Natural killer cell (primary cell): ENCODE results near the gene TMEM135. TPM values are rescaled to one million over a fixed set of nuclear protein-coding genes. Genes with fewer than 3 reads are reported as not detected.

ENCODE experiments used
- ATAC-seq, 3 donors: fragments of 150-1000 bp in 2 of 3; fragments of 200-7000 bp in 1 of 3; cut with Tn5 transposase; 1 replicate in 1 of 3; 2 replicates in 2 of 3; pipeline ENCODE4 v1.10.0; 2021; ENCODE audit warnings: mild to moderate bottlenecking in 2 of 3, moderate library complexity in 2 of 3
- DNase-seq, 2 donors: peaks; one replicate each; pipeline versions ENCODE4 v3.0.0 to v3.0.0-alpha.2; 2013 to 2021; ENCODE audit warnings: mixed read lengths in 1 of 2
- H3K27ac ChIP-seq: one replicate; pipeline ENCODE4 v1.5.1; 2013; ENCODE audit warnings: mild to moderate bottlenecking, low read length
- H3K27me3 ChIP-seq: one replicate; pipeline ENCODE4 v1.6.1; 2013; ENCODE audit warnings: low read length; ENCODE audit not compliant: control insufficient read depth, insufficient read depth
- H3K36me3 ChIP-seq: one replicate; pipeline ENCODE4 v1.6.1; 2013; ENCODE audit warnings: low read length; ENCODE audit not compliant: control insufficient read depth, insufficient read depth
- H3K4me1 ChIP-seq: one replicate; pipeline ENCODE4 v1.6.1; 2013; ENCODE audit warnings: low read length; ENCODE audit not compliant: control insufficient read depth, insufficient read depth
- H3K4me3 ChIP-seq: one replicate; pipeline ENCODE4 v1.5.1; 2013; ENCODE audit warnings: low read length
- H3K9me3 ChIP-seq: one replicate; pipeline ENCODE4 v1.6.1; 2013; ENCODE audit warnings: low read length; ENCODE audit not compliant: control insufficient read depth, insufficient read depth
- H3K27ac Mint-ChIP-seq, 2 donors: one replicate each; pipeline ENCODE4 v1.8.0; 2022; ENCODE audit warnings: mild to moderate bottlenecking in 2 of 2, mixed read lengths in 2 of 2, moderate library complexity in 1 of 2
- H3K27me3 Mint-ChIP-seq, 2 donors: one replicate each; pipeline ENCODE4 v1.8.0; 2022; ENCODE audit warnings: low read depth in 2 of 2, mixed read lengths in 2 of 2
- H3K36me3 Mint-ChIP-seq: one replicate; pipeline ENCODE4 v1.8.0; 2022; ENCODE audit warnings: mixed read lengths
- H3K4me1 Mint-ChIP-seq, 2 donors: one replicate each; pipeline ENCODE4 v1.8.0; 2022; ENCODE audit warnings: mixed read lengths in 2 of 2
- H3K4me3 Mint-ChIP-seq: one replicate; pipeline ENCODE4 v1.8.0; 2022; ENCODE audit warnings: mild to moderate bottlenecking, moderate library complexity, mixed read lengths
- H3K9me3 Mint-ChIP-seq, 2 donors: one replicate each; pipeline ENCODE4 v1.8.0; 2022; ENCODE audit warnings: mixed read lengths in 2 of 2
- WGBS: methylation state at CpG from one replicate; pipeline ENCODE4 v1.1.7; 2013; ENCODE audit warnings: missing lambda C conversion rate; ENCODE audit not compliant: insufficient coverage; 5-methylcytosine and 5-hydroxymethylcytosine counted together
- intact Hi-C: fragments of 100-400 bp; cut with micrococcal nuclease; formaldehyde crosslinking; loops from one replicate; pipeline ENCODE4 v1.14.2; 2022
- total RNA-seq, 4 donors: library from RNA; stranded (reverse); fragments of 120-200 nt in 1 of 4; gene quantifications; one replicate each; pipeline versions ENCODE4 v1.2.3 to v1.2.4, GENCODE V29; 2013 to 2022
- TF ChIP-seq, protein P1 (sequence below): fragments of 200-600 bp; IDR thresholded peaks from one replicate; pipeline ENCODE4 v1.8.0; 2022; ENCODE audit warnings: antibody characterized with exemption

Gene TMEM135
- total RNA-seq, 3 donors from 2014 or later (not counting 1 experiment from before 2014, with no cell fraction given) = 18.8 to 42.0 (median 36.1) TPM

DNA sequence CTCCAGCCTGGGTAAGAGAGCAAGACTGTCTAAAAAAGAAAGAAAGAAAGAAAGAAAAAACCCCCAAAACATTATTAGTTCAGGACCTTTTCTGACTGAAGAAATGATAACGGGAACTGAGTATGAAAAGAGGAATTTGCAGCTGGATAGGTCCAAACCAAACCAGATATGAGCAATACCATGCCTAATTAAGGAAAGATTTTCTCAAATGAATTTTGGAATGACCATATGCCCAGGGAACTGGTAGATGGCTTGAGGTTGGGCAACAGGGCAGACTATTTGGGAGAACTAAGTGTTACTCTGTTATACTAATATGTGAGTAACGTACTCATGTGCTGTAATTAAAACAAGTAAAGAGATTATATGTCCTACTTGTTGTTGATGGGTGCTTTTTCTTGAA lies 186.1 kb downstream of the TMEM135 start:
- H3K27ac Mint-ChIP-seq = no peak overlapping the region
- no peak overlapping the region for H3K4me3 ChIP-seq
- no peaks in the 10 kb centered on the region for H3K4me1 ChIP-seq
- no peak overlapping the region for H3K27ac ChIP-seq
- peaks cover 7 to 16% of the 10 kb centered on the region in 2 donors for H3K4me1 Mint-ChIP-seq
- no peaks in the 10 kb centered on the region for H3K9me3 ChIP-seq
- no peak for DNase-seq
- H3K27me3 Mint-ChIP-seq = no peaks in the 10 kb centered on the region
- H3K4me3 Mint-ChIP-seq = no peak overlapping the region
- no peaks in the 10 kb centered on the region for H3K36me3 Mint-ChIP-seq
- no peak for ATAC-seq
- no peaks in the 10 kb centered on the region for H3K36me3 ChIP-seq
- TF ChIP-seq, protein P1, sequence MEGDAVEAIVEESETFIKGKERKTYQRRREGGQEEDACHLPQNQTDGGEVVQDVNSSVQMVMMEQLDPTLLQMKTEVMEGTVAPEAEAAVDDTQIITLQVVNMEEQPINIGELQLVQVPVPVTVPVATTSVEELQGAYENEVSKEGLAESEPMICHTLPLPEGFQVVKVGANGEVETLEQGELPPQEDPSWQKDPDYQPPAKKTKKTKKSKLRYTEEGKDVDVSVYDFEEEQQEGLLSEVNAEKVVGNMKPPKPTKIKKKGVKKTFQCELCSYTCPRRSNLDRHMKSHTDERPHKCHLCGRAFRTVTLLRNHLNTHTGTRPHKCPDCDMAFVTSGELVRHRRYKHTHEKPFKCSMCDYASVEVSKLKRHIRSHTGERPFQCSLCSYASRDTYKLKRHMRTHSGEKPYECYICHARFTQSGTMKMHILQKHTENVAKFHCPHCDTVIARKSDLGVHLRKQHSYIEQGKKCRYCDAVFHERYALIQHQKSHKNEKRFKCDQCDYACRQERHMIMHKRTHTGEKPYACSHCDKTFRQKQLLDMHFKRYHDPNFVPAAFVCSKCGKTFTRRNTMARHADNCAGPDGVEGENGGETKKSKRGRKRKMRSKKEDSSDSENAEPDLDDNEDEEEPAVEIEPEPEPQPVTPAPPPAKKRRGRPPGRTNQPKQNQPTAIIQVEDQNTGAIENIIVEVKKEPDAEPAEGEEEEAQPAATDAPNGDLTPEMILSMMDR = no peak
- 100% methylated on average over 1 of the region's 2 CpGs for WGBS
- intact Hi-C loops = no loop called here
- no peaks in the 10 kb centered on the region for H3K27me3 ChIP-seq
- H3K9me3 Mint-ChIP-seq = no peaks in the 10 kb centered on the region

DNA sequence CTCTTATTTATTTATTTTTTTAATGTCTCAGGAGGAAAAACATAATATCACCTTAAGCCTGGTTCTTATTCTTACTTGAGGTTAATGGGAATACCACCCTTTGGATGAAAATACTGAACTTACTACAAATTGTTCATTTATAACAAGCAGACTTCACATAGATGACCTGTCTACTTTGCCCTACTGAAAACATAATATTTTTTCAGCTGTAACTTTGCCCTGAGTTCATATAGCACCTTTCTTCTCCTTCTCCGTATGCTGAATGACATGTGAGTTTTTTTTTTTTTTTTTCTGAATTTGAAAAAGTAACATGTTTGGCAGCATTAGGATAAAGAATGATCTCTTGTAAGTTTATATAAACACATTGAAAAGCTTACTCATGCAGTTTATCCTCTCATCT lies 186.8 kb downstream of the TMEM135 start:
- Mint-ChIP-seq H3K4me3 (no peak overlapping the region), H3K9me3 (no peaks in the 10 kb centered on the region), H3K36me3 (no peaks in the 10 kb centered on the region), H3K4me1 (peaks cover 2 to 11% of the 10 kb centered on the region in 2 donors), H3K27ac (no peak overlapping the region), H3K27me3 (no peaks in the 10 kb centered on the region)
- H3K27me3 ChIP-seq = no peaks in the 10 kb centered on the region
- no CpG with 5 or more reads among the region's 1 CpG for WGBS
- H3K4me1 ChIP-seq = no peaks in the 10 kb centered on the region
- TF ChIP-seq, protein P1 = no peak
- H3K9me3 ChIP-seq = no peaks in the 10 kb centered on the region
- no peaks in the 10 kb centered on the region for H3K36me3 ChIP-seq
- ATAC-seq = no peak
- no peak overlapping the region for H3K4me3 ChIP-seq
- intact Hi-C loops = no loop called here
- no peak for DNase-seq
- H3K27ac ChIP-seq = no peak overlapping the region

DNA sequence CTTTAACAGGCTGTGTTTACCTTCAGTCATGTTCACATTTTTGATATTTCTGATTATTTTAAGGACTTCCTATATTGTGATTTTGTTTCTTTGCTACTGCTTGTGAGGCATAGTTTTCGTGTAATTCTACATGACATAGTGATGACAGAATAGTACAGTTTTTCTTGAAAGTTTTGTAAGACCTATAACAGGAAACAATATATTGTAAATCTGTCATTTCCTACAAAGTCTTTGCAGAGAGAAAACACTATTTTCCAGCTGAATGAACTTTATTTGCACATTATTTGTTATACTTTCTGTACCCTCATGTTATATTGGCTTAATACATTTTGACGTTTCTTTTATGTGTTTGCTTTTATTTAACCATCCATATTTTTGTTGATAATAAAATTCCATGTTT lies 191.1 kb downstream of the TMEM135 start:
- TF ChIP-seq, protein P1 = no peak
- intact Hi-C loops = no loop called here
- H3K36me3 Mint-ChIP-seq = peaks cover 21% of the 10 kb centered on the region

DNA sequence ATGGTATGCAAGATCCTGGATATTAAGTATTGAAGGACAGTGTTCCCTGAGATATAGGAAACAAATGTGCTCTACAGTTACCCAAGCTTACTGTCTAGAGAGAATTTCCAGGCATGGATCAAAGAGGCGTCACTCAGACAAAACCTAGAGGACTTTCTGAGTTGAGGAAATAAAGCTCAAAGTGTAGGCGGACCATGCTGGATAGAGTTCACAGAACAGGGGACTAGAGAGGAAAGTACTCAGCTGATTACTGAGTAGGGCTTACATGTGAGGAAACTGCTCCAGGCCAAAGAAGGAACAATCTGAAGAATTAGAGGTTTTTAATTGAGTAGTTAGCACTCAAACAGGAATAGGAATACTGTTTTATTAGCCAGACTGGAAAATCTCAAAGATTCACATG lies 193.3 kb downstream of the TMEM135 start:
- TF ChIP-seq, protein P1 = no peak
- no peak for DNase-seq
- Histone ChIP-seq H3K27ac (no peak overlapping the region), H3K4me3 (no peak overlapping the region), H3K27me3 (no peaks in the 10 kb centered on the region), H3K36me3 (no peaks in the 10 kb centered on the region), H3K4me1 (no peaks in the 10 kb centered on the region), H3K9me3 (peaks cover 9% of the 10 kb centered on the region)
- Mint-ChIP-seq H3K36me3 (peaks cover 21% of the 10 kb centered on the region), H3K4me3 (no peak overlapping the region), H3K27ac (no peak overlapping the region), H3K4me1 (peaks cover 0 to 7% of the 10 kb centered on the region in 2 donors), H3K27me3 (no peaks in the 10 kb centered on the region), H3K9me3 (peaks cover 2 to 13% of the 10 kb centered on the region in 2 donors)
- WGBS = 98% methylated on average over 2 of the region's 2 CpGs
- intact Hi-C loops = no loop called here
- no peak for ATAC-seq

More for the DNA sequence above, 191.1 kb downstream of the TMEM135 start:
- no peaks in the 10 kb centered on the region for H3K27me3 ChIP-seq
- H3K9me3 ChIP-seq = peaks cover 9% of the 10 kb centered on the region
- H3K4me3 ChIP-seq = no peak overlapping the region
- no peaks in the 10 kb centered on the region for H3K4me1 ChIP-seq
- peaks cover 2 to 13% of the 10 kb centered on the region in 2 donors for H3K9me3 Mint-ChIP-seq
- H3K4me1 Mint-ChIP-seq = peaks cover 0 to 7% of the 10 kb centered on the region in 2 donors
- DNase-seq (no peak), ATAC-seq (no peak)
- no peak overlapping the region for H3K4me3 Mint-ChIP-seq
- no CpG with 5 or more reads among the region's 2 CpGs for WGBS
- no peak overlapping the region for H3K27ac ChIP-seq
- H3K36me3 ChIP-seq = no peaks in the 10 kb centered on the region
- H3K27me3 Mint-ChIP-seq = no peaks in the 10 kb centered on the region
- no peak overlapping the region for H3K27ac Mint-ChIP-seq
